CD4-positive, alpha-beta T cell (primary cell): ENCODE measurements around the gene PAFAH2. TPM values are rescaled to one million over a fixed set of nuclear protein-coding genes. Genes with fewer than 3 reads are reported as not detected.
A peak's percentile ranks its signal among the peaks of the same experiment; 100 is the strongest.

Source experiments
- ATAC-seq: fragments of 200-7000 bp; cut with Tn5 transposase; one replicate; pipeline ENCODE4 v1.10.0; 2022; ENCODE audit warnings: mild to moderate bottlenecking; ENCODE audit not compliant: poor library complexity
- CTCF ChIA-PET: fragments of 350-600 bp; sonication (Branson Sonifier 250); formaldehyde crosslinking; loops from one replicate; lab custom pipeline; 2021; ENCODE audit warnings: antibody characterized with exemption, inconsistent platforms; lab: Charles Lee
- POLR2A ChIA-PET: fragments of 350-600 bp; sonication (Branson Sonifier 250); formaldehyde crosslinking; loops from one replicate; lab custom pipeline; 2021; ENCODE audit warnings: antibody characterized with exemption, inconsistent platforms; lab: Charles Lee
- DNase-seq, 14 experiments: peaks; one replicate each; pipeline ENCODE4 v3.0.0-alpha.2; 2013 to 2020; ENCODE audit warnings: mixed read lengths in 2 of 14
- H3K27ac ChIP-seq, 2 donors: one replicate each; pipeline versions ENCODE4 v1.5.1 to v1.7.0; 2013; ENCODE audit warnings: low read length in 2 of 2, low read depth in 1 of 2, mild to moderate bottlenecking in 1 of 2
- H3K27me3 ChIP-seq, 2 experiments: 1 replicate in 1 of 2; 2 replicates in 1 of 2; pipeline versions ENCODE4 v1.6.1 to v1.7.0; 2013; ENCODE audit warnings: low read length in 2 of 2, control low read depth in 1 of 2, mild to moderate bottlenecking in 1 of 2, moderate library complexity in 1 of 2; ENCODE audit not compliant: insufficient read depth in 2 of 2, control insufficient read depth in 1 of 2
- H3K36me3 ChIP-seq: one replicate; pipeline ENCODE4 v1.6.1; 2013; ENCODE audit warnings: low read length, control low read depth; ENCODE audit not compliant: insufficient read depth
- H3K4me1 ChIP-seq: one replicate; pipeline ENCODE4 v1.6.1; 2013; ENCODE audit warnings: low read length, control low read depth; ENCODE audit not compliant: insufficient read depth
- H3K4me3 ChIP-seq: one replicate; pipeline ENCODE4 v1.5.1; 2013; ENCODE audit warnings: mild to moderate bottlenecking, low read length, moderate library complexity
- H3K9me3 ChIP-seq, 2 experiments: 1 replicate in 1 of 2; 2 replicates in 1 of 2; pipeline versions ENCODE4 v1.6.1 to v1.7.0; 2013; ENCODE audit warnings: low read length in 2 of 2, mild to moderate bottlenecking in 2 of 2, control low read depth in 1 of 2, moderate library complexity in 1 of 2; ENCODE audit not compliant: control insufficient read depth in 1 of 2, insufficient read depth in 1 of 2
- H3K27ac Mint-ChIP-seq: one replicate; pipeline ENCODE4 v1.8.0; 2020; ENCODE audit warnings: mixed read lengths
- H3K27me3 Mint-ChIP-seq: one replicate; pipeline ENCODE4 v1.8.0; 2021; ENCODE audit warnings: mixed read lengths
- H3K36me3 Mint-ChIP-seq: one replicate; pipeline ENCODE4 v1.8.0; 2021; ENCODE audit warnings: low read depth, mixed read lengths
- H3K4me1 Mint-ChIP-seq: one replicate; pipeline ENCODE4 v1.8.0; 2021; ENCODE audit warnings: low read depth, mixed read lengths
- H3K4me3 Mint-ChIP-seq: one replicate; pipeline ENCODE4 v1.8.0; 2020; ENCODE audit warnings: mild to moderate bottlenecking, mixed read lengths
- H3K9me3 Mint-ChIP-seq: one replicate; pipeline ENCODE4 v1.8.0; 2020; ENCODE audit warnings: mixed read lengths
- intact Hi-C, 2 experiments: fragments of 100-400 bp; cut with DNase I in 1 of 2; cut with micrococcal nuclease in 1 of 2; formaldehyde crosslinking; loops; one replicate each; pipeline versions ENCODE4 v1.15.1 to v1.9.0; 2023 to 2025; cut with DNase I, micrococcal nuclease
- total RNA-seq, 174 experiments: library from RNA in 2 of 174; stranded (reverse) in 2 of 174; gene quantifications; one replicate each; pipeline ENCODE4 v1.2.3 and lab custom pipeline; 2021 to 2026
- TF ChIP-seq, protein P1 (sequence below): fragments of 200-600 bp; IDR thresholded peaks from one replicate; pipeline ENCODE4 v1.8.0; 2022; ENCODE audit warnings: antibody characterized with exemption, mild to moderate bottlenecking

The PAFAH2 gene
- total RNA-seq, 2 experiments from 2014 or later: 7.9 to 8.1 TPM

DNA sequence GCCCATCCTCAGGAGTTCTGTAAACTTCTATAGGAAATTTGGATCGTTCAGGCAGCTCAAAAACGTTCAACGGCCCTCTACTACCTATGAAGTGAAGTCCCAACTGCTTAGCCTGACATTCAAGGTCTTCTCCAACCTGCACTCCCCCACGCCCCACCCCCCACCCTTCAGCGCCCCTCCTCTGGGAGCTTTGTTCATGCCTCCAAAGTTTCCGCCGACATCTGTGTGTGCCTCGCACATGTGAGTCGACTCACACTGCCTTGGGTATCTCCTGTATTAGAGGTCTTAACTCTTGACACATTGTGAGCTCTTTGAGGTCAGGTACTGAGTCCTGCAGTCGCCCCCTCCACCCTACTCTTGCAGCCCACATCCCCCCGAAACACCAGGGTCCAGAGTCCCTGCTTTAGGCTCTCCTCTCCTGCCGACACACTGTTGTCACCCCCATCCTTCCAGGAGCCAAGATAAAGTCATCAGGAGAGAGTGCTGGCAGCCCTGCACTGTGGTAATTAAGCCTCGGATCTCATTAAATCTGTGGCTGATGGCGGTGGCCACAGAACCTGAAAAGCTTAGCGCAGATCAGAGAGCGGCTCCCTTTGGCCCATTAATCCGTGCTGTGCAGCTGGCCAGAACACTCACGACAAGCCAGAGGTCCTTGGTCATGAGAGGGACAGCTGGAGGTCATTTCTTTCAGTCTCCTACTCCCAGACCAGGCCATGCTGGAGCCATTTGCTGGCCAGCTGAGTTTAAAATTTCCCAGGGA, 1.4 kb upstream of the PAFAH2 start:
- TF ChIP-seq, protein P1, sequence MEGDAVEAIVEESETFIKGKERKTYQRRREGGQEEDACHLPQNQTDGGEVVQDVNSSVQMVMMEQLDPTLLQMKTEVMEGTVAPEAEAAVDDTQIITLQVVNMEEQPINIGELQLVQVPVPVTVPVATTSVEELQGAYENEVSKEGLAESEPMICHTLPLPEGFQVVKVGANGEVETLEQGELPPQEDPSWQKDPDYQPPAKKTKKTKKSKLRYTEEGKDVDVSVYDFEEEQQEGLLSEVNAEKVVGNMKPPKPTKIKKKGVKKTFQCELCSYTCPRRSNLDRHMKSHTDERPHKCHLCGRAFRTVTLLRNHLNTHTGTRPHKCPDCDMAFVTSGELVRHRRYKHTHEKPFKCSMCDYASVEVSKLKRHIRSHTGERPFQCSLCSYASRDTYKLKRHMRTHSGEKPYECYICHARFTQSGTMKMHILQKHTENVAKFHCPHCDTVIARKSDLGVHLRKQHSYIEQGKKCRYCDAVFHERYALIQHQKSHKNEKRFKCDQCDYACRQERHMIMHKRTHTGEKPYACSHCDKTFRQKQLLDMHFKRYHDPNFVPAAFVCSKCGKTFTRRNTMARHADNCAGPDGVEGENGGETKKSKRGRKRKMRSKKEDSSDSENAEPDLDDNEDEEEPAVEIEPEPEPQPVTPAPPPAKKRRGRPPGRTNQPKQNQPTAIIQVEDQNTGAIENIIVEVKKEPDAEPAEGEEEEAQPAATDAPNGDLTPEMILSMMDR: no peak
- Mint-ChIP-seq H3K27ac (peak overlapping the region; percentile 97), H3K4me3 (no peak overlapping the region), H3K9me3 (no peaks in the 10 kb centered on the region), H3K36me3 (peaks cover 8% of the 10 kb centered on the region), H3K27me3 (no peaks in the 10 kb centered on the region), H3K4me1 (peaks cover 30% of the 10 kb centered on the region)
- Histone ChIP-seq H3K9me3 (no peaks in the 10 kb centered on the region), H3K36me3 (no peaks in the 10 kb centered on the region), H3K27ac (no peak overlapping the region), H3K4me1 (peaks cover 21% of the 10 kb centered on the region), H3K27me3 (no peaks in the 10 kb centered on the region), H3K4me3 (no peak overlapping the region)
- CTCF ChIA-PET: interaction anchor here (0.6 to 11.1 kb wide), 3 partner anchors 72 to 103 kb away, joined by 3 to 184 read pairs (median 3); no protein-coding TSS in a partner anchor
- ATAC-seq (no peak), DNase-seq (peak in 1 of 14 experiments; percentile 34)
- intact Hi-C loops: loop anchor here in 1 of 2 experiments (2.0 to 5.0 kb wide), 2 partner anchors 162 to 390 kb away; no protein-coding TSS in a partner anchor
- POLR2A ChIA-PET: interaction anchor here (0.6 to 6.2 kb wide), 3 partner anchors 36 to 102 kb away, joined by 3 to 124 read pairs (median 5); no protein-coding TSS in a partner anchor

DNA sequence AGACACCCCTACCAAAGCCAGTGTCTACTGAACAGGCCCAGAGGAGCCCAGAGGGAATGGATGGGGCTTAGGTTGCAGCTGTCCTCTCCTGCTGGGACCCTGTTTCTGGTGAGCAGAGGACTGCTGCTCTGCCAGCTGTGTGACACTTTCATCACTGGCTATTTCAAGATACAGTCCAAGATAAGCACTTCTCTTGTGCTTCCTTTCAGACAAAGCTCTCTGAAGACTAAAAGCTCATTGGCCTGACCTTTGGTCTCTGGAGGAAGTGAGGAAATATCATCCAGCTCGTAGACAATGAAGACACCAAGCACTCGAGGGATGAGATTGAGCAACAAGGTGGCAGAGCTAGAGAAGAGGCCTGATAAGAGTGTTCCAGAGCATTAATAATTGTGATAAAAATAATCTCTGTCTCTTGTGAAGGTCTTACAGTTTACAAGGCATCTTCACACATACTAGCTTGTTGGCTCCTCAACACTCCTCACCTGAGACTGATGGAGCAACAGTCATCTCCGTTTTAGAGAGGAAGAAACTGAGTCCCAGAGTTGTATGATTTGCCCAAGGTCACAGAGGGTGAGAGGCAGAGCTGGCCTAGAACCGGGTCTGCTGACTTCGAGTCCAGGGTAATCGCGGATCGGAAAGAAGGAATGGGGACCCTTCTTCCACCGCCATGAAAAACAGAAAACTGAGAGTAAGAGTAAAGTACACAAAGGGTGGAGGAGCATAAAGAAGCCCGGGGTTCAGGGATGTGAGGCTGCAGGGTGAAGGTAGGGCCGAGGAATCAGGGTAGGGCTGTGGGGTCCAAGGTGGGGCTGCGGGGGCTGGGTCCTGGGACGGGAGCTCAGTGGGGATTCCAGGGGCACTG, 666 bp downstream of the PAFAH2 start:
- H3K9me3 Mint-ChIP-seq: no peaks in the 10 kb centered on the region
- H3K27me3 Mint-ChIP-seq: no peaks in the 10 kb centered on the region
- H3K4me3 Mint-ChIP-seq: peak overlapping the region; percentile 91
- ChIA-PET CTCF (interaction anchor here (0.6 to 11.1 kb wide), 18 partner anchors 8 to 365 kb away, joined by 3 to 184 read pairs (median 4); partner anchors contain the start of gene PAQR7), POLR2A (interaction anchor here (0.5 to 6.2 kb wide), 21 partner anchors 8 to 765 kb away, joined by 3 to 124 read pairs (median 5); partner anchors contain the start of genes DHDDS, MTFR1L, PAQR7 and STMN1)
- TF ChIP-seq, protein P1: no peak
- intact Hi-C loops: loop anchor here in 1 of 2 experiments (5.0 kb wide), 1 partner anchor 160 kb away; no protein-coding TSS in a partner anchor
- Histone ChIP-seq H3K27me3 (no peaks in the 10 kb centered on the region), H3K36me3 (no peaks in the 10 kb centered on the region), H3K4me3 (peak overlapping the region; percentile 71), H3K4me1 (peaks cover 25% of the 10 kb centered on the region), H3K27ac (peak overlapping the region; percentile 87 to 93), H3K9me3 (no peaks in the 10 kb centered on the region)
- ATAC-seq (peak; percentile 4), DNase-seq (peak in 4 of 14 experiments; percentile 12 to 54 (median 42))
- peaks cover 48% of the 10 kb centered on the region for H3K4me1 Mint-ChIP-seq
- peaks cover 8% of the 10 kb centered on the region for H3K36me3 Mint-ChIP-seq
- H3K27ac Mint-ChIP-seq: peak overlapping the region; percentile 97
